Measurements from ENCODE around the gene TIMM44. TPM values are rescaled to one million over a fixed set of nuclear protein-coding genes. Genes with fewer than 3 reads are reported as not detected.

The TIMM44 gene
- total and polyA plus RNA-seq, 11 donors: 55.9 to 140 (median 72.9) TPM

- intact Hi-C loops (cut with DNase I): loop anchor here in 2 of 10 donors (10.0 kb wide), 2 partner anchors 53 to 253 kb away; no protein-coding TSS in a partner anchor
- Histone ChIP-seq H3K4me3 (no peak overlapping the region), H3K27me3 (no peaks in the 10 kb centered on the region), H3K27ac (peak overlapping the region in 1 of 12 donors; percentile 40), H3K36me3 (peaks cover 12 to 54% (median 32%) of the 10 kb centered on the region in 9 donors), H3K4me1 (peaks cover 0 to 53% (median 30%) of the 10 kb centered on the region in 12 donors), H3K9me3 (no peaks in the 10 kb centered on the region)
- DNase-seq (no peak), ATAC-seq (no peak)
- WGBS, 4 donors: 60 to 70% (median 65%) methylated on average over 14 of the region's 14 CpGs
- TF ChIP-seq, protein P1, sequence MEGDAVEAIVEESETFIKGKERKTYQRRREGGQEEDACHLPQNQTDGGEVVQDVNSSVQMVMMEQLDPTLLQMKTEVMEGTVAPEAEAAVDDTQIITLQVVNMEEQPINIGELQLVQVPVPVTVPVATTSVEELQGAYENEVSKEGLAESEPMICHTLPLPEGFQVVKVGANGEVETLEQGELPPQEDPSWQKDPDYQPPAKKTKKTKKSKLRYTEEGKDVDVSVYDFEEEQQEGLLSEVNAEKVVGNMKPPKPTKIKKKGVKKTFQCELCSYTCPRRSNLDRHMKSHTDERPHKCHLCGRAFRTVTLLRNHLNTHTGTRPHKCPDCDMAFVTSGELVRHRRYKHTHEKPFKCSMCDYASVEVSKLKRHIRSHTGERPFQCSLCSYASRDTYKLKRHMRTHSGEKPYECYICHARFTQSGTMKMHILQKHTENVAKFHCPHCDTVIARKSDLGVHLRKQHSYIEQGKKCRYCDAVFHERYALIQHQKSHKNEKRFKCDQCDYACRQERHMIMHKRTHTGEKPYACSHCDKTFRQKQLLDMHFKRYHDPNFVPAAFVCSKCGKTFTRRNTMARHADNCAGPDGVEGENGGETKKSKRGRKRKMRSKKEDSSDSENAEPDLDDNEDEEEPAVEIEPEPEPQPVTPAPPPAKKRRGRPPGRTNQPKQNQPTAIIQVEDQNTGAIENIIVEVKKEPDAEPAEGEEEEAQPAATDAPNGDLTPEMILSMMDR (IDR thresholded peaks at IDR 0.05): no peak
- no peak for TF ChIP-seq POLR2A (IDR thresholded peaks at IDR 0.05)
Observed at GRCh38 chr19:7908078-7908699, 35.3 kb downstream of the TIMM44 start.

DNA sequence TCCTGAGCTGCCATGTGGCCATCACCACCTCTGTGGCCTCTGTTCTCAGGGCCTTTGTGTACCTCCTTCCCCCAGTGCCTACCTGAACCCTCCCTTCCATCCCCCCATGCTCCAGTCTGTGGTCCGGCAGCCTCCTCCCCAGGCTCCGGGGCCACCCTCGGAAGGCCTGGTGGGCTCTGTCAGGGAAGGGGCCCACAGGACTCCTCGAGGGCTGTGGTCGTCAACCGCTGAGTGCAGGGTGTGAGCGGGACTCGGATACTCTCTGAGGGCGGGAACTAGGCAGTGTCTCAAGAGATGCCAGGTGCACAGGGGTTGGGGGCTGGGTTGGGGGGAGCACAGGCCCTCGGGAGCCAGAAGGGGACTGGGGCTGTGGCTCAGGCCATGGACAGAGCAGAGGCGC, 35.9 kb downstream of the TIMM44 start:
- DNase-seq (no peak), ATAC-seq (no peak)
- TF ChIP-seq, protein P1 (IDR thresholded peaks at IDR 0.05): no peak
- no peak for TF ChIP-seq POLR2A (IDR thresholded peaks at IDR 0.05)
- H3K9me3 ChIP-seq: no peaks in the 10 kb centered on the region
- WGBS, 4 donors: 88 to 92% (median 90%) methylated on average over 11 of the region's 11 CpGs
- no peak overlapping the region for H3K4me3 ChIP-seq
- peaks cover 0 to 60% (median 36%) of the 10 kb centered on the region in 12 donors for H3K4me1 ChIP-seq
- peaks cover 12 to 48% (median 28%) of the 10 kb centered on the region in 9 donors for H3K36me3 ChIP-seq
- intact Hi-C loops (cut with DNase I): loop anchor here in 2 of 10 donors (10.0 kb wide), 2 partner anchors 53 to 253 kb away; no protein-coding TSS in a partner anchor
- H3K27me3 ChIP-seq: no peaks in the 10 kb centered on the region
- peak overlapping the region in 1 of 12 donors; percentile 40 for H3K27ac ChIP-seq

GRCh38 chr19:7907122-7907521, 36.3 kb downstream of the TIMM44 start:
- DNase-seq (no peak), ATAC-seq (no peak)
- Histone ChIP-seq H3K9me3 (no peaks in the 10 kb centered on the region), H3K36me3 (peaks cover 12 to 44% (median 24%) of the 10 kb centered on the region in 9 donors), H3K4me3 (no peak overlapping the region), H3K27me3 (no peaks in the 10 kb centered on the region), H3K4me1 (peaks cover 0 to 61% (median 36%) of the 10 kb centered on the region in 12 donors), H3K27ac (no peak overlapping the region)
- 93 to 95% (median 94%) methylated on average over 19 of the region's 19 CpGs for WGBS, 4 donors
- TF ChIP-seq, protein P1 (IDR thresholded peaks at IDR 0.05): no peak
- TF ChIP-seq POLR2A (IDR thresholded peaks at IDR 0.05): no peak
- intact Hi-C loops (cut with DNase I): loop anchor here in 2 of 10 donors (10.0 kb wide), 2 partner anchors 52 to 252 kb away; no protein-coding TSS in a partner anchor

GRCh38 chr19:7905859-7906258, 37.6 kb downstream of the TIMM44 start:
- Histone ChIP-seq H3K27ac (no peak overlapping the region), H3K4me3 (peak overlapping the region in 1 of 12 donors; percentile 92), H3K27me3 (no peaks in the 10 kb centered on the region), H3K9me3 (no peaks in the 10 kb centered on the region), H3K4me1 (peaks cover 0 to 61% (median 36%) of the 10 kb centered on the region in 12 donors), H3K36me3 (peaks cover 6 to 32% (median 12%) of the 10 kb centered on the region in 9 donors)
- no peak for ATAC-seq
- WGBS, 4 donors: 85 to 90% (median 88%) methylated on average over 8 to 10 of the region's 10 CpGs
- TF ChIP-seq, protein P1 (IDR thresholded peaks at IDR 0.05): no peak
- no peak for TF ChIP-seq POLR2A (IDR thresholded peaks at IDR 0.05)
- peak in 1 of 5 donors; percentile 20 for DNase-seq
- intact Hi-C loops (cut with DNase I): loop anchor here in 2 of 10 donors (2.0 to 10.0 kb wide), 3 partner anchors 13 to 251 kb away; no protein-coding TSS in a partner anchor
